ENCODE results near the gene UBAC1.
"Not testable (repeated sequence)": the region's sequence is repeated elsewhere in the genome, so short reads cannot be mapped to it uniquely, and the experiment has no call there.

The UBAC1 gene

GRCh38 chr9:135955934-135956801 lies 5.0 kb downstream of the UBAC1 start:
- no peak for DNase-seq

GRCh38 chr9:135952664-135953206 lies 8.4 kb downstream of the UBAC1 start:
- DNase-seq, result no peak

GRCh38 chr9:135951889-135952663 lies 9.1 kb downstream of the UBAC1 start:
- no peak for DNase-seq

GRCh38 chr9:135951310-135951709 lies 9.9 kb downstream of the UBAC1 start:
- not testable (repeated sequence) for DNase-seq

- not testable (repeated sequence) for DNase-seq
Measured at GRCh38 chr9:135950841-135951240, 10.3 kb downstream of the UBAC1 start.

GRCh38 chr9:135950135-135950682 lies 11.0 kb downstream of the UBAC1 start:
- DNase-seq, result no peak

GRCh38 chr9:135949501-135950134 lies 11.6 kb downstream of the UBAC1 start:
- DNase-seq, result no peak

- DNase-seq, result no peak
Measured at GRCh38 chr9:135948968-135949367, 12.2 kb downstream of the UBAC1 start.

GRCh38 chr9:135948446-135948845 lies 12.7 kb downstream of the UBAC1 start:
- no peak for DNase-seq

GRCh38 chr9:135947582-135947981 lies 13.6 kb downstream of the UBAC1 start:
- DNase-seq, result no peak

GRCh38 chr9:135947105-135947504 lies 14.1 kb downstream of the UBAC1 start:
- DNase-seq, result not testable (repeated sequence)

GRCh38 chr9:135946392-135946994 lies 14.7 kb downstream of the UBAC1 start:
- DNase-seq, result no peak

- DNase-seq, result no peak
Measured at GRCh38 chr9:135945969-135946368, 15.2 kb downstream of the UBAC1 start.

GRCh38 chr9:135944444-135945252 lies 16.5 kb downstream of the UBAC1 start:
- DNase-seq, result no peak

GRCh38 chr9:135943604-135944003 lies 17.6 kb downstream of the UBAC1 start:
- not testable (repeated sequence) for DNase-seq

- no peak for DNase-seq
Measured at GRCh38 chr9:135941288-135941995, 19.7 kb downstream of the UBAC1 start.

- DNase-seq, result peak; percentile 36
Measured at GRCh38 chr9:135939351-135940265, 21.6 kb downstream of the UBAC1 start.

- DNase-seq, result no peak
Measured at GRCh38 chr9:135937521-135938489, 23.4 kb downstream of the UBAC1 start.

All from CD4-positive, alpha-beta T cell treated with Interleukin-15 for 1 hour (primary cell).